ENCODE results near the gene IRX6. TPM values are rescaled to one million over a fixed set of nuclear protein-coding genes. Genes with fewer than 3 reads are reported as not detected.

The IRX6 gene
- total and polyA plus RNA-seq, 2 donors (not counting 3 experiments of a cell fraction or from before 2014, with no cell fraction given), result not detected

GRCh38 chr16:55283812-55284717 is 39.9 kb upstream of the IRX6 start:
- no peaks in the 10 kb centered on the region for H3K4me1 ChIP-seq (ENCODE audit: control insufficient read depth, extremely low read depth, insufficient read depth, low read length)
- BruUV-seq (replicated peaks), result no TSS peak
- FAIRE-seq, result no peak

More at GRCh38 chr16:55283812-55284717, 39.9 kb upstream of the IRX6 start:
- TF ChIP-seq POLR2AphosphoS5 (IDR thresholded peaks at IDR 0.05; ENCODE audit: insufficient read depth, low read depth, low read length) (no peak), CTCF (IDR thresholded peaks at IDR 0.05; ENCODE audit: extremely low read depth in 1 of 2, insufficient read depth in 1 of 2, low read depth in 1 of 2, low read length in 2 of 2) (no peak), EZH2 (IDR thresholded peaks at IDR 0.05; ENCODE audit: borderline replicate concordance, low read depth, low read length, severe bottlenecking) (no peak), FOS (IDR thresholded peaks at IDR 0.05; ENCODE audit: borderline replicate concordance, insufficient read depth, low read length) (no peak), GATA2 (IDR thresholded peaks at IDR 0.05; ENCODE audit: insufficient read depth, insufficient read length, low read depth, low read length) (no peak), MAX (IDR thresholded peaks at IDR 0.05; ENCODE audit: insufficient read depth, insufficient read length) (no peak), MYC (IDR thresholded peaks at IDR 0.05; ENCODE audit: low read depth, low read length) (no peak), JUN (IDR thresholded peaks at IDR 0.05; ENCODE audit: borderline replicate concordance, insufficient read depth, insufficient read length, low read depth) (no peak), POLR2A (IDR thresholded peaks at IDR 0.05; ENCODE audit: low read depth, low read length) (no peak)
- no peaks in the 10 kb centered on the region for H4K20me1 ChIP-seq (replicated peaks; ENCODE audit: control insufficient read depth, extremely low read depth, insufficient read depth, low read length)
- H3K9me1 ChIP-seq (replicated peaks; ENCODE audit: control insufficient read depth, extremely low read depth, insufficient read depth, low read length), result no peaks in the 10 kb centered on the region
- intact Hi-C loops (cut with micrococcal nuclease), result no loop called here
- no peak for DNase-seq (ENCODE audit: low read depth, low spot score)
- no peaks in the 10 kb centered on the region for H3K27me3 ChIP-seq (ENCODE audit: control insufficient read depth in 2 of 2, insufficient read depth in 2 of 2, low read length in 2 of 2)
- no peak overlapping the region for H2AFZ ChIP-seq (ENCODE audit: low read depth, low read length)
- H3K9me3 ChIP-seq (replicated peaks; ENCODE audit: control insufficient read depth, insufficient read depth, low read length), result peaks cover 2% of the 10 kb centered on the region
- ChIA-PET POLR2A (no interaction called here), CTCF (interaction anchor here (0.5 kb wide), 1 partner anchor 76 kb away, joined by 3 read pairs; no protein-coding TSS in a partner anchor)
- no peak overlapping the region for H3K4me3 ChIP-seq (replicated peaks in 1 of 3; ENCODE audit: insufficient read depth in 1 of 3, low read depth in 1 of 3, low read length in 3 of 3)
- no peak overlapping the region for H3K27ac ChIP-seq (ENCODE audit: insufficient read depth, low read depth, low read length)
- dilution Hi-C loops (cut with MboI; ENCODE audit: extremely low pct_ligation_motif_present, low sequenced_read_pairs), result no loop called here
- H3K79me2 ChIP-seq (ENCODE audit: control insufficient read depth, insufficient read depth, low read length), result no peaks in the 10 kb centered on the region
- no peak overlapping the region for H3K9ac ChIP-seq (replicated peaks; ENCODE audit: extremely low read depth, insufficient read depth, low read length)
- no peaks in the 10 kb centered on the region for H3K36me3 ChIP-seq (ENCODE audit: control insufficient read depth in 2 of 2, extremely low read depth in 1 of 2, insufficient read depth in 2 of 2, low read length in 2 of 2)
- no peak overlapping the region for H3K4me2 ChIP-seq (ENCODE audit: insufficient read depth, low read length)

Data from endothelial cell of umbilical vein (primary cell).